ENCODE measurements around the gene PDCD11.

Gene PDCD11

DNA sequence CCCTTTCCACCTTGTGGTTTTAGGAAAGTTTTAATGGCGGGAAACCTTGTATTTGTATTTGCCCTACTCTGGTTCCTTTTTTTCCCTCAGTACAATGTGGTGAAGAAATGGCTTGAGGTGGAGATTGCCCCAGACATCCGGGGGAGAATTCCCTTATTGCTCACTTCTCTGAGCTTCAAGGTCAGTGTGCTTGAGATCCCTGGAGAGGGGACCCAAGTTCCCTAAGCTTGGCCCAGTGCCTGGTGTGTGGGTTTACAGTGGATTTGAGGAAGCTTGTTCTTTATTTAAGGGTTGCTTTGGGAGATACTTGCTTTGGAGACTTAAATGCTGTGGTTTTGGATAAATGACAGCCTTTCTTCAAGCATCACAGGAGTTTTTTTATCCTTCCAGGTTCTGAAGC is 37.4 kb downstream of the PDCD11 start:
- peaks cover 0 to 1% of the 10 kb centered on the region in 2 donors for H3K4me1 Mint-ChIP-seq
- peaks cover 36 to 61% of the 10 kb centered on the region in 2 donors for H3K36me3 Mint-ChIP-seq
- no peak overlapping the region for H3K27ac Mint-ChIP-seq

GRCh38 chr10:103439776-103440175 is 43.4 kb downstream of the PDCD11 start:
- DNase-seq (no peak), ATAC-seq (replicated peaks) (no peak)
- peaks cover 43 to 65% of the 10 kb centered on the region in 2 donors for H3K36me3 Mint-ChIP-seq
- no peak overlapping the region for H3K4me3 Mint-ChIP-seq
- H3K27me3 Mint-ChIP-seq: no peaks in the 10 kb centered on the region
- H3K4me1 Mint-ChIP-seq: no peaks in the 10 kb centered on the region
- peak overlapping the region; percentile 74 for H3K27ac Mint-ChIP-seq
- no peaks in the 10 kb centered on the region for H3K9me3 Mint-ChIP-seq

More for the DNA sequence above, 37.4 kb downstream of the PDCD11 start:
- no peaks in the 10 kb centered on the region for H3K27me3 Mint-ChIP-seq
- H3K4me3 Mint-ChIP-seq: no peak overlapping the region
- no peak for DNase-seq
- ATAC-seq (replicated peaks): no peak
- H3K9me3 Mint-ChIP-seq: no peaks in the 10 kb centered on the region

DNA sequence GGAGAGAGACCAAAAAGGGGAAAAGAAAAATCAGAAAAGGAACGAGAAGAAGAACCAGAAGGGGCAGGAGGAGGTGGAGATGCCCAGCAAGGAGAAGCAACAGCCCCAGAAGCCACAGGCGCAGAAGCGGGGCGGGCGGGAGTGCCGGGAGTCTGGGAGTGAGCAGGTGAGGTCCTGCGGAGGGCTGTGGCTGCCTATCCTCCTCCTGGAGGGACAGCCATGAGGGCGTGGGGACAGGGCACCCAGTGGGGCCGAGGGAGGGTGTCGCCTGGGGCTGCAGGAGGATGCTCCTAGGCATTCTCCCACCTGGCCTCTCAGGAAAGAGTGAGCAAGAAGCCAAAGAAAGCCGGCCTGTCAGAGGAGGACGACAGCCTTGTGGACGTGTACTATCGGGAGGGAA is 44.0 kb downstream of the PDCD11 start:
- no peak overlapping the region for H3K4me3 Mint-ChIP-seq

DNA sequence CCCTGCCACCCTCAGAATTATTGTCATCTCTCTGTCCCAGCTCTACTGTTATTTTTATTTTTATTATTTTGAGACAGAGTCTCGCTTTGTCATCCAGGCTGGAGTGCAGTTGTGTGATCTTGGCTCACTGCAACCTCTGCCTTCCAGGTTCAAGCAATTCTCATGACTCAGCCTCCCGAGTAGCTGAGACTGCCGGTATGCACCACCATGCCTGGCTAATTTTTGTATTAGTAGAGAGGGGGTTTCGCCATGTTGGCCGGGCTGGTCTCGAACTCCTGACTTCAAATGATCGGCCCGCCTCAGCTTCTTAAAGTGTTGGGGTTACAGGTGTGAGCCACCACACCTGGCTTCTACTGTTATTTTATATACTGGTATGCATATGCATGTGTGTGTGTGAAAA is 44.8 kb downstream of the PDCD11 start:
- Mint-ChIP-seq H3K9me3 (no peaks in the 10 kb centered on the region), H3K27ac (no peak overlapping the region), H3K36me3 (peaks cover 51 to 79% of the 10 kb centered on the region in 2 donors), H3K27me3 (no peaks in the 10 kb centered on the region), H3K4me3 (no peak overlapping the region), H3K4me1 (no peaks in the 10 kb centered on the region)
- ATAC-seq (replicated peaks): no peak
- no peak for DNase-seq

More for the DNA sequence above, 44.0 kb downstream of the PDCD11 start:
- ATAC-seq (replicated peaks) (no peak), DNase-seq (no peak)
- H3K4me1 Mint-ChIP-seq: no peaks in the 10 kb centered on the region
- H3K36me3 Mint-ChIP-seq: peaks cover 46 to 71% of the 10 kb centered on the region in 2 donors
- no peaks in the 10 kb centered on the region for H3K9me3 Mint-ChIP-seq
- H3K27me3 Mint-ChIP-seq: no peaks in the 10 kb centered on the region
- H3K27ac Mint-ChIP-seq: peak overlapping the region; percentile 85

- Mint-ChIP-seq H3K36me3 (peaks cover 52 to 79% of the 10 kb centered on the region in 2 donors), H3K27me3 (no peaks in the 10 kb centered on the region), H3K9me3 (no peaks in the 10 kb centered on the region), H3K4me3 (no peak overlapping the region), H3K4me1 (no peaks in the 10 kb centered on the region), H3K27ac (no peak overlapping the region)
- ATAC-seq (replicated peaks) (no peak), DNase-seq (no peak)
Measured at GRCh38 chr10:103441611-103442010, 45.2 kb downstream of the PDCD11 start.

- no peak overlapping the region for H3K27ac Mint-ChIP-seq
- DNase-seq: no peak
- no peak for ATAC-seq (replicated peaks)
- H3K9me3 Mint-ChIP-seq: no peaks in the 10 kb centered on the region
- H3K4me1 Mint-ChIP-seq: no peaks in the 10 kb centered on the region
- H3K4me3 Mint-ChIP-seq: no peak overlapping the region
- H3K36me3 Mint-ChIP-seq: peaks cover 48 to 78% of the 10 kb centered on the region in 2 donors
- H3K27me3 Mint-ChIP-seq: no peaks in the 10 kb centered on the region
Measured at GRCh38 chr10:103442031-103442461, 45.6 kb downstream of the PDCD11 start.

DNA sequence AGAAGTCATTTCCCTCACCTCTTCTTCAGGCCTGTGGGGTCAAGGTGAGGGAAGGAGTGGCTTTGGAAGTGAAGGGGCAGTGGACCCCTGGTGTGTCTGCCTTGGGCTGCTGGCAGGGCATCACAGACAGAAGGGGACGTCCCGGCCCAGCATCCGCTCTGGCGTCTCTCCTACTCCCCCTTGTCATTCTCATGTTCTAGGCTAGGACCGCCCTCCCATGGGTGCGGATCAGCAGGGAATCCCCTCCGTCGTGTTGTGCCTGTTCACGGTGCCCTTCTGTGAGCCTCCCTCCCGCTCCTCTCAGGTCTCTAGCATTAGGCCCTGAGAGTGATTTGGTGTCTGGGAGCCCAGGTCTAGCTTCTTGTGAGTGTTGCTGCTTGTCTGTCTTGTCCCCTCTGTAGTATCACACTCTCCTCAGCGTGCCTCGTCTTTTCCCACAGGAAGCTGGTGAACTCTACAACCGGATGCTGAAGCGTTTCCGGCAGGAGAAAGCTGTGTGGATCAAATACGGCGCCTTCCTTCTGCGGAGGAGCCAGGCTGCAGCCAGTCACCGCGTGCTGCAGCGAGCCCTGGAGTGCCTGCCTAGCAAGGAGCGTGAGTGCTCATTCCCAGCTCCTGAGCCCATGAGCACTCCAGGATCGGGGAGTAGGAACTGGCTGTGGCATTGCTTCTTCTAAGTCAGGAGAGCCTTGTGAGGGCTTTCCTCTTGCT is 47.2 kb downstream of the PDCD11 start:
- ATAC-seq (replicated peaks): no peak
- no peak for DNase-seq
- H3K4me1 Mint-ChIP-seq: peaks cover 0 to under 1% of the 10 kb centered on the region in 2 donors
- no peaks in the 10 kb centered on the region for H3K9me3 Mint-ChIP-seq
- peaks cover 47 to 79% of the 10 kb centered on the region in 2 donors for H3K36me3 Mint-ChIP-seq
- H3K27me3 Mint-ChIP-seq: no peaks in the 10 kb centered on the region
- H3K4me3 Mint-ChIP-seq: peak overlapping the region in 1 of 2 donors; percentile 29
- H3K27ac Mint-ChIP-seq: peak overlapping the region; percentile 81

GRCh38 chr10:103444478-103444877 is 48.1 kb downstream of the PDCD11 start:
- Mint-ChIP-seq H3K36me3 (peaks cover 54 to 84% of the 10 kb centered on the region in 2 donors), H3K4me1 (peaks cover 0 to 7% of the 10 kb centered on the region in 2 donors), H3K27ac (peak overlapping the region; percentile 25), H3K9me3 (no peaks in the 10 kb centered on the region), H3K27me3 (peaks cover 0 to 3% of the 10 kb centered on the region in 2 donors), H3K4me3 (no peak overlapping the region)
- DNase-seq (no peak), ATAC-seq (replicated peaks) (no peak)

- H3K9me3 Mint-ChIP-seq: no peaks in the 10 kb centered on the region
- DNase-seq (no peak), ATAC-seq (replicated peaks) (no peak)
- H3K36me3 Mint-ChIP-seq: peaks cover 52 to 83% of the 10 kb centered on the region in 2 donors
- H3K27me3 Mint-ChIP-seq: peaks cover 0 to 8% of the 10 kb centered on the region in 2 donors
- no peak overlapping the region for H3K4me3 Mint-ChIP-seq
- H3K4me1 Mint-ChIP-seq: peaks cover 0 to 13% of the 10 kb centered on the region in 2 donors
- no peak overlapping the region for H3K27ac Mint-ChIP-seq
Measured at GRCh38 chr10:103445366-103445765, 48.9 kb downstream of the PDCD11 start.

DNA sequence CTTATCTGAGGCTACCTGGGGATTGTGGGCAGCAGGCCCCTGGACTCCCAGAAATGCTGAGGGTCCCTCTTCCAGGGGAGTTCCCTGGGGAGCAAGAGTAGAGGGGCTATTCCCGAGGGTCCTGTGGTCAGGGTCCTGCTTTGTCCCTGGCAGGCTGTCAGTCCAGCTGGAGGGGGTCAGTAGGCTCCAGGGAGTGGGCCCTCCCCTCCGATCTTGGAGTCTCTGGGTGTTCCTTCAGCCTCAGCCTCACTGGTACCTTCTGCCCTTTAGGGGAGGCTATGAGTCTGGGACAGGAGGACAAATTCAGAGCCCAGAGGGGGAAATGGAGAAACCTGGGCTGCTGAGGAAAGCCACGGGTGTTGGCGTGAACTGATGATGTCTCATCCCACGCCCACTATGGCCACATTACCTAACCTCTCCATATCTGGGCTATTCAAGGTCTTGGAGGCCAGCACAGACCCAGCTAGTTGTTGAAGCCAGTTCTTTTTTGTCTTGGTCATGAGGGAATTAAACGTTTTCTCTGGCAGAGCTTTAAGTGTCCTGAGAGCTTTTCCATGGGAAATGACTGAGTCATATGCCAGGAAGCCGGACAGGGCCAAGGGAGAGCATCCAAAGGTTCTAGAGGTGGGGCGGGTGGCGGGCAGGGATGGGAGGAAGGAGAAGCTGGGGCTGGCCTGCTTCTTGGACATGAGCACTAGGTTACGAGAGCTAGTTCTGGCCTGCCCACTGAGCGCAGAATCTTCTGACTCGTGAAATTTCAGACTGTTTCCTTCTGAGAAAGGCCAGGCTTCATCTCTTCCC is 49.5 kb downstream of the PDCD11 start:
- no peak for ATAC-seq (replicated peaks)

GRCh38 chr10:103447187-103447586 is 50.8 kb downstream of the PDCD11 start:
- DNase-seq (no peak), ATAC-seq (replicated peaks) (no peak)
- Mint-ChIP-seq H3K27ac (no peak overlapping the region), H3K4me3 (no peak overlapping the region), H3K9me3 (no peaks in the 10 kb centered on the region), H3K27me3 (peaks cover 0 to 11% of the 10 kb centered on the region in 2 donors), H3K4me1 (peaks cover 13 to 25% of the 10 kb centered on the region in 2 donors), H3K36me3 (peaks cover 47 to 81% of the 10 kb centered on the region in 2 donors)

More for the DNA sequence above, 49.5 kb downstream of the PDCD11 start:
- no peaks in the 10 kb centered on the region for H3K9me3 Mint-ChIP-seq
- H3K27ac Mint-ChIP-seq: no peak overlapping the region
- peaks cover 3 to 18% of the 10 kb centered on the region in 2 donors for H3K4me1 Mint-ChIP-seq
- peaks cover 50 to 83% of the 10 kb centered on the region in 2 donors for H3K36me3 Mint-ChIP-seq
- no peak overlapping the region for H3K4me3 Mint-ChIP-seq
- peaks cover 0 to 8% of the 10 kb centered on the region in 2 donors for H3K27me3 Mint-ChIP-seq
- no peak for DNase-seq

DNA sequence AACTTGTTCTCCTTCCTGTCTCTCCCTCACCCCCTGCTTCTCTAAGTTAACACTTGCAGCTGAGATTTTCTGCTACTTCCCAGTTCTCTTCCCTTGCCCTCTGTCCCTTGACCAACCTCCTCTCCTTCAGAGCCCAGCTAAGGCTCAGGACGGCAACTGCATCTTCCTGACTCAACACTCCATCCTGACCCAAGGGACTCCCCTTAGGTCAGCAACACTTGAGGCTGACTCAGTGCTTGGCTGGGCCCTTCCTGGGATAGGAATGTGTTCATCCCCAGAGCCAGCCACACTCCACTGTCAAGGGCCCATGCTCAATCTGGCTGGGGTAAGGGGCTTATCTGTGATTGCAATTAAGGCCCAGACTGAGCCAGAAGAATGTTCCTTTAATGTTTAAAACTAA is 52.3 kb downstream of the PDCD11 start:
- DNase-seq (no peak), ATAC-seq (replicated peaks) (no peak)
- Mint-ChIP-seq H3K27me3 (peaks cover 12 to 15% of the 10 kb centered on the region in 2 donors), H3K4me1 (peaks cover 20 to 31% of the 10 kb centered on the region in 2 donors), H3K27ac (no peak overlapping the region), H3K9me3 (no peaks in the 10 kb centered on the region), H3K36me3 (peaks cover 41 to 68% of the 10 kb centered on the region in 2 donors), H3K4me3 (no peak overlapping the region)

DNA sequence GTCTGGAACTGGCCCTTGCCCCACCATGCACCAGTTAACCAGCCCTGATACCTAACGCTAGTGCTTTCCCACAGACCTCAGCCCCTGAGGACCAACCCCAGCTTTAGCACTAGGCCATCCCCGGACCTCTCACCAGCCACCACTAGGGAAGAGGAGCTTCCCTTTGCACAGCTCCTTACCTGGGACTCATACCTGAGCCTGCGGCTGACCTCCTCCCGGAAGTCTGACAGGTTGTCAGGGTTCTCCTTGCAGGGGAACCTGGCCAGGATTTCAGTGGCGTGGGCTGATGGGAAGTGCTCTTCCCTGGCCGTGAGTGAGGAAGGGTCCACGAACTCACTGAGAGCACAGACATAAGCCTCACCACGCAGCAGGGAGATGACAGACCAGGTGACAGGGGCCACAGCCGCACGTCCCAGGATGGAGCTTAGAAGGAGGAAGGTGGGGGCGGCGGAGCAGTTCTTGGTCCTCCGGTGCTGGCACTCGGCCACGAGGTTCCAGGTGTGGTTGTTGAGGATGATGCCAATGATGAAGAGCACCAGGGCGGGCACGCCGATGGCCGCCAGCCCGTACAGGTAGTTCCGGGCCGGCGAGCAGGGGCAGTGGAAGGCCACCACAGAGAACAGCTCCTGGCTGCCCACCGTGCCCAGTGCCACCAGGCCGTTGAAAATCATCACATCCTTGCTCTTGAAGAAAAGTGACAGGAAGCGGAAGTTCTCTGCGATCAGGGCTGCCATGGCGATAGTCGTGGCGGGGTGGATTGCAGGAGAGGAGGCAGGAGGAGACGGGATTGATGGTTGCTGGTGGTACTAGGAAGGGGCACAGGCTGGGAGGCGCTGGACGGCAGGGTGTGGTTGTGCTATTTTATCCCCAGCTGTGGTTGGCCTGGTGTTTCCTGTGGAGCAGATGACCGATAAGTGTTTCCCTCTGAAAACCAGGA is 53.0 kb downstream of the PDCD11 start:
- H3K4me3 Mint-ChIP-seq: peak overlapping the region in 1 of 2 donors; percentile 25
- peak overlapping the region; percentile 56 for H3K27ac Mint-ChIP-seq
- DNase-seq (no peak), ATAC-seq (replicated peaks) (no peak)
- H3K27me3 Mint-ChIP-seq: peaks cover 14 to 15% of the 10 kb centered on the region in 2 donors
- peaks cover 20 to 31% of the 10 kb centered on the region in 2 donors for H3K4me1 Mint-ChIP-seq
- peaks cover 35 to 61% of the 10 kb centered on the region in 2 donors for H3K36me3 Mint-ChIP-seq
- no peaks in the 10 kb centered on the region for H3K9me3 Mint-ChIP-seq
